Measurements from ENCODE around the gene CMSS1.

Gene CMSS1

DNA sequence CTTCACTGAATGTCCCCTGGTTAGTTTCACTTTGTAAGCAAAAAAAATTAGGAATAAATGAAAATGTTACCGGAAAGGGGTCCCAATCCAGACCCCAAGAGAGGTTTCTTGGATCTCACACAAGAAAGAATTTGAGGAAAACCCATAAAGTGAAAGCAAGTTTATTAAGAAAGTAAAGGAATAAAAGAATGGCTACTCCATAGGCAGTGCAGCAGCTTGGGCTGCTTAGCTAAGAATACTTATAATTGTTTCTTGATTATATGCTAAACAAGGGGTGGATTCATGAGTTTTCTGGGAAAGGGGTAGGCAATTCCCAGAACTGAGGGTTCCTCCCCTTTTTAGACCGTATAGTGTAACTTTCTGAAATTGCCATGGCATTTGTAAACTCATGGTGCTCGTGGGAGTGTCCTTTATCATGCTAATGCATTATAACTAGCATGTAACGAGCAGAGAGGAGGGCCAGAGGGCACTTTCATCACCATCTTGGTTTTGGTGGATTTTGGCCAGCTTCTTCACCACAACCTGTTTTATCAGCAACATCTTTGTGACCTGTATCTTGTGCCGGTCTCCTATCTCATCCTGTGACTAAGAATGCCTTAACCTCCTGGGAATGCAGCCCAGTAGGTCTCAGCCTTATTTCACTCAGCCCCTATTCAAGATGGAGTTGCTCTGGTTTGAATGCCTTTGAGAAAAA, 41.0 kb upstream of the CMSS1 start:
- TF ChIP-seq, protein P1, sequence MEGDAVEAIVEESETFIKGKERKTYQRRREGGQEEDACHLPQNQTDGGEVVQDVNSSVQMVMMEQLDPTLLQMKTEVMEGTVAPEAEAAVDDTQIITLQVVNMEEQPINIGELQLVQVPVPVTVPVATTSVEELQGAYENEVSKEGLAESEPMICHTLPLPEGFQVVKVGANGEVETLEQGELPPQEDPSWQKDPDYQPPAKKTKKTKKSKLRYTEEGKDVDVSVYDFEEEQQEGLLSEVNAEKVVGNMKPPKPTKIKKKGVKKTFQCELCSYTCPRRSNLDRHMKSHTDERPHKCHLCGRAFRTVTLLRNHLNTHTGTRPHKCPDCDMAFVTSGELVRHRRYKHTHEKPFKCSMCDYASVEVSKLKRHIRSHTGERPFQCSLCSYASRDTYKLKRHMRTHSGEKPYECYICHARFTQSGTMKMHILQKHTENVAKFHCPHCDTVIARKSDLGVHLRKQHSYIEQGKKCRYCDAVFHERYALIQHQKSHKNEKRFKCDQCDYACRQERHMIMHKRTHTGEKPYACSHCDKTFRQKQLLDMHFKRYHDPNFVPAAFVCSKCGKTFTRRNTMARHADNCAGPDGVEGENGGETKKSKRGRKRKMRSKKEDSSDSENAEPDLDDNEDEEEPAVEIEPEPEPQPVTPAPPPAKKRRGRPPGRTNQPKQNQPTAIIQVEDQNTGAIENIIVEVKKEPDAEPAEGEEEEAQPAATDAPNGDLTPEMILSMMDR (IDR thresholded peaks at IDR 0.05; ENCODE audit: low read depth, low read length, missing control alignments), result no peak
- DNase-seq (ENCODE audit: low read depth), result no peak
- H3K4me3 ChIP-seq (ENCODE audit: low read depth, low read length), result no peak overlapping the region
- in situ Hi-C loops (cut with HindIII; ENCODE audit: low sequenced_read_pairs), result no loop called here

DNA sequence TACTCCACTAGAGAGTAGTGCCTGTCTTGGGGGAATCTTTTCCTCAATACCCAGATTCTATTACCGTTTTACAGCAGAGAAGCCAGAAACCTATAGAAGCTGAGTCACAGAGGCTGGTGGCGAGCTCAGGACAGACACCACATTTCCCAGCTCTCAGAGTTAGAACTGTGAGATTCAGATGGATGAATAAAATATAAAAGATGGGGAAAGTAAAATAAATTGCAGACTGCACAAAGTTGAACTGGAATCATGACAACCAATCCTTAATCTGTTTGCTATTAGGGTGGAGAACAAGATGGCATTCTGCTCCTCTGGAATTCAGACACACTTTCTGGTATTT, 40.5 kb upstream of the CMSS1 start:
- in situ Hi-C loops (cut with HindIII; ENCODE audit: low sequenced_read_pairs), result no loop called here
- TF ChIP-seq, protein P1 (IDR thresholded peaks at IDR 0.05; ENCODE audit: low read depth, low read length, missing control alignments), result no peak
- no peak for DNase-seq (ENCODE audit: low read depth)
- H3K4me3 ChIP-seq (ENCODE audit: low read depth, low read length), result no peak overlapping the region

DNA sequence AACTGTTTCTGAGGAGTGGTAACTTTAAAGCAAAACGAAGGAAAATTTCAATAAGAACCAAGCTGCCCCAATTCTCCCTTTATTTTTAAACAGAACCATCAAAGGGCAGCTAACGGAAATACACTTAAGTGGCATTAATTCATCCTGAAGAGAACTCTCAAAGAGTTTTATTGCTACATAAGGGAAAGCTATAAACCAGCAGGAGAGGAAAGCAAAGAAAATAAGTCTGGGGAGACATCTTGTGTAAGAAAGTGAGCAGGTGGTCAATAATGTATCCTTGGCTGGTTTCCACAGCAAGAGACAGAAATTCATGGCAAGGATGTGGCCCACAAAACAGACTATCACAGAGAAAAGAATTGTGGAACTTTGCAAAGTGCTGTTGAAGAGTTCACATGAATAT, 40.0 kb upstream of the CMSS1 start:
- no peak overlapping the region for H3K4me3 ChIP-seq (ENCODE audit: low read depth, low read length)
- in situ Hi-C loops (cut with HindIII; ENCODE audit: low sequenced_read_pairs), result no loop called here
- DNase-seq (ENCODE audit: low read depth), result no peak
- TF ChIP-seq, protein P1 (IDR thresholded peaks at IDR 0.05; ENCODE audit: low read depth, low read length, missing control alignments), result no peak

DNA sequence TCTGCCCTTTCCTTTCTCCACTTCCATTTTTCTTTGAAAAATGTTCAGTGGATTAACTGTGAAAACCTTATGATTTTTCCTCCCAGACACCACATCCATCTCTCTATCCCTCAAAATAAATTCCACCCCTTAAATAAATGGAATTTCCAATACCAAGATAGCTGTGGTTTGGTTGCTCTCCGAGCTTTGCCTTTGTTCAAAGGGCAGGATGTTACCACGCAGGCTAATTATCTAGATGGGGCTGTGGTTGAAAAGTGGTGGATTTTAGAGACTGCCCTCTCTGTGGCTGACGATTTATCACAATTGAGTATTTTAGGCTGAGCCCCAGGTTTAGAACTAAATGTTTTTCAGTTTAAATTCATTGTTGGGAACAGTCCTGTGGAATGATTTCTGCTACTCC, 36.9 kb upstream of the CMSS1 start:
- no peak overlapping the region for H3K4me3 ChIP-seq (ENCODE audit: low read depth, low read length)
- in situ Hi-C loops (cut with HindIII; ENCODE audit: low sequenced_read_pairs), result no loop called here
- TF ChIP-seq, protein P1 (IDR thresholded peaks at IDR 0.05; ENCODE audit: low read depth, low read length, missing control alignments), result no peak
- peak; percentile 74 for DNase-seq (ENCODE audit: low read depth)

DNA sequence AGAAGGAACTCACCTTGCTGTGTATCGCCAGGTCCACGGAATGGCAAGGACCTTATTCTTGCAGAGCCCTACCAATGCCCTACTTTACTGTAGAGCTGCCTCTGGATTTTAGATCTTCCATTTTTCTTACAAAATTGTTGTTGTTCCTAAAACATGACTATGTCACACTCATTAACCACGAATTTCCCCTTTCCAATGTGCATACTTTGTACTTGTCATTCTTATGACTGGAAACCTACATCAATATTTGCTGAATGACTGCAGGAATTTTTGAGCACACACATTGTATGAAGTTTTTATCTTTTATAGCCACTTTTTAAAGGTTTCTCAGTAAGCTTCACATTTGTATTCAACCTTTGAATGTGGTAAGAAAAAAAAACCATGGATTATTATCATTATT, 35.9 kb upstream of the CMSS1 start:
- TF ChIP-seq, protein P1 (IDR thresholded peaks at IDR 0.05; ENCODE audit: low read depth, low read length, missing control alignments), result no peak
- in situ Hi-C loops (cut with HindIII; ENCODE audit: low sequenced_read_pairs), result no loop called here
- no peak for DNase-seq (ENCODE audit: low read depth)
- H3K4me3 ChIP-seq (ENCODE audit: low read depth, low read length), result no peak overlapping the region

DNA sequence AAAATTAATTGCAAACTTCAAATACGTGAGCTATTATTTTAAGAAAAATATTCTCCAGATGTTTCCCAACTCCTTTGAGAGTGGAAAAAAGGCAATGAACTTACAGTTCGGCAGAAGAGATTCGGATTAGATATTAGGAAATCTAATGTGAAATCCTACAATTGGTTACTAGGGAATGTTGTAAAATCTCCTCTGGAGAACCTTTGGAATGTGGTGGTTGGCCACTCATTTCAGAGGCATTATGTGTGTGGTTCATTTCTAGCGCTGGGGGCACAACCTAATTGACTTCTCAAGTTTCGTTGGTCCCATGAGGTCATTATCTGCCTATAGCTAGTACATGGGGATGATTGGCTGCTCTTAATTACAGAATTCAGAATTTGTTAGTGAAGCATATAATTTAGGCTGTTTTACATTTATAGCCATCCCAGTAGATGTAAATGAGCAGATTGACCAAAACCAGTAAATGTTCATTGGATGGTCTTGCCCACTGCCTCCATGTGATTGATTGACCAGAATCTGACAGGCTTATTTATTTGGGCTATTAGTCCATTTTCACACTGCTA, 34.6 kb upstream of the CMSS1 start:
- no peak overlapping the region for H3K4me3 ChIP-seq (ENCODE audit: low read depth, low read length)
- peak; percentile 91 for DNase-seq (ENCODE audit: low read depth)
- TF ChIP-seq, protein P1 (IDR thresholded peaks at IDR 0.05; ENCODE audit: low read depth, low read length, missing control alignments), result no peak
- in situ Hi-C loops (cut with HindIII; ENCODE audit: low sequenced_read_pairs), result no loop called here
